Endothelial cell of umbilical vein (primary cell): ENCODE measurements around the gene CAPN1.

ENCODE experiments used
- EZH2 ChIP-seq: IDR thresholded peaks from 2 replicates; pipeline ENCODE4 v1.6.1; 2012; ENCODE audit warnings: borderline replicate concordance, low read depth, mild to moderate bottlenecking, moderate library complexity, low read length, inconsistent platforms; ENCODE audit not compliant: severe bottlenecking
- FOS ChIP-seq: IDR thresholded peaks from 2 replicates; pipeline ENCODE4 v1.6.1; 2011; ENCODE audit warnings: mild to moderate bottlenecking, low read length, moderate library complexity, borderline replicate concordance; ENCODE audit not compliant: insufficient read depth
- GATA2 ChIP-seq: IDR thresholded peaks from 2 replicates; pipeline ENCODE4 v1.7.0; 2011; ENCODE audit warnings: low read depth, mild to moderate bottlenecking, moderate library complexity, mixed read lengths, low read length; ENCODE audit not compliant: insufficient read length, insufficient read depth
- MYC ChIP-seq: IDR thresholded peaks from one replicate; pipeline ENCODE4 v1.6.1; 2011; ENCODE audit warnings: mild to moderate bottlenecking, low read depth, low read length
- POLR2A ChIP-seq: IDR thresholded peaks from 2 replicates; pipeline ENCODE4 v1.6.1; 2012; ENCODE audit warnings: low read depth, mild to moderate bottlenecking, control low read depth, low read length
- POLR2AphosphoS5 ChIP-seq: IDR thresholded peaks from 2 replicates; pipeline ENCODE4 v1.6.1; 2012; ENCODE audit warnings: low read depth, mild to moderate bottlenecking, control low read depth, low read length, moderate library complexity; ENCODE audit not compliant: insufficient read depth
- TF ChIP-seq, protein P1 (sequence below), 2 donors: IDR thresholded peaks; 1 replicate in 1 of 2; 2 replicates in 1 of 2; pipeline ENCODE4 v1.5.1; 2011; ENCODE audit warnings: low read length in 2 of 2, mild to moderate bottlenecking in 2 of 2, moderate library complexity in 2 of 2, control low read depth in 1 of 2, inconsistent platforms in 1 of 2, low read depth in 1 of 2; ENCODE audit not compliant: insufficient read depth in 1 of 2; ENCODE audit errors: extremely low read depth in 1 of 2
- TF ChIP-seq, protein P2 (sequence below): IDR thresholded peaks from 2 replicates; pipeline ENCODE4 v1.6.1; 2011; ENCODE audit not compliant: insufficient read depth, insufficient read length

DNA sequence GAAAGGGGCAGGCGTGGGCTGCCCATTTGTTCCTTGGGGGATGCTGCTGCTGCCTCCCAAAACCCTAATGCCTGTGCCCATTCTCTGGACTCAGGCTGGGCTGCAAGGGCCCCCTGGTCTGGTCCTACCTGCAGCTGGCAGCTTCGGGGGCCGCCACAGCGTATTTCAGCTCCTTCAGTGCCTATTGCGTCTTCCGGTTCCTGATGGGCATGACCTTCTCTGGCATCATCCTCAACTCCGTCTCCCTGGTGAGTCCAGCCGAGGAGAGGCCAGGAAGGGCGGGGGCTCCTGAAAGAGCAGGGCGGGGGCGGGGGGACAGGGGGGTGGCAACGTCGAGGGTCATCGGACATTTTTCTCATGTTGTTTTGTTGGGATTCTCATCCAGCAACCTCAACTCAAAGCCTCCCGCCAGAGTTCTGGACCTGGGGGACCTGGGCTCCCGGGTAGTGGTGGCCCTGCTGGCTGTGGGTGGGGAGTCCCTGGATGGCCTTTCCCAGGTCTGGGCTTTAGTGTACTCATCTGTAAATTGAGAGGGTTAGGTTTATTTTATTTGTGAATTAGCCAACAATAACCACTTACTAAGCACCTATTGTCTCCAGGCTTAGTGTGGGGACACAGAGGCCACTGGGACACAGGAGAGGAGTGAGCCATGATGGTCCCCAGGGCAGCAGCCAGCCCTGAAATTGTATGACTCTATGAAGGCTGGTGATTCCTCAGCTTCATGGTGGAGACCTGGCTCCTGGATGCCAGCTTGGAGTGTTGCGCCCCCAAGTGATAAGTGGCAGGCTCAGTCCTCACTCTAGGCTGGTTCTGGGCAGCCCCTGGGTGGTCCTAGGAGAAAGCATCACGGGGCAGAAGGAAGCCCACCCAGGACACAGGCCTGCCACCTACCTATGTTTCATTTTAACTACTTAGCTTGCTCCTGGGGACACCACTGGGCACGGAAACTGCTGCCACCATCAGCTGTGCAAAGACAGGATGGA lies 36.0 kb downstream of the CAPN1 start:
- TF ChIP-seq POLR2A (no peak), EZH2 (no peak), MYC (no peak), POLR2AphosphoS5 (no peak), GATA2 (no peak), FOS (no peak)
- TF ChIP-seq, protein P1, sequence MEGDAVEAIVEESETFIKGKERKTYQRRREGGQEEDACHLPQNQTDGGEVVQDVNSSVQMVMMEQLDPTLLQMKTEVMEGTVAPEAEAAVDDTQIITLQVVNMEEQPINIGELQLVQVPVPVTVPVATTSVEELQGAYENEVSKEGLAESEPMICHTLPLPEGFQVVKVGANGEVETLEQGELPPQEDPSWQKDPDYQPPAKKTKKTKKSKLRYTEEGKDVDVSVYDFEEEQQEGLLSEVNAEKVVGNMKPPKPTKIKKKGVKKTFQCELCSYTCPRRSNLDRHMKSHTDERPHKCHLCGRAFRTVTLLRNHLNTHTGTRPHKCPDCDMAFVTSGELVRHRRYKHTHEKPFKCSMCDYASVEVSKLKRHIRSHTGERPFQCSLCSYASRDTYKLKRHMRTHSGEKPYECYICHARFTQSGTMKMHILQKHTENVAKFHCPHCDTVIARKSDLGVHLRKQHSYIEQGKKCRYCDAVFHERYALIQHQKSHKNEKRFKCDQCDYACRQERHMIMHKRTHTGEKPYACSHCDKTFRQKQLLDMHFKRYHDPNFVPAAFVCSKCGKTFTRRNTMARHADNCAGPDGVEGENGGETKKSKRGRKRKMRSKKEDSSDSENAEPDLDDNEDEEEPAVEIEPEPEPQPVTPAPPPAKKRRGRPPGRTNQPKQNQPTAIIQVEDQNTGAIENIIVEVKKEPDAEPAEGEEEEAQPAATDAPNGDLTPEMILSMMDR (IDR thresholded peaks at IDR 0.05; ENCODE audit: extremely low read depth in 1 of 2, insufficient read depth in 1 of 2, low read depth in 1 of 2, low read length in 2 of 2), result no peak
- TF ChIP-seq, protein P2, sequence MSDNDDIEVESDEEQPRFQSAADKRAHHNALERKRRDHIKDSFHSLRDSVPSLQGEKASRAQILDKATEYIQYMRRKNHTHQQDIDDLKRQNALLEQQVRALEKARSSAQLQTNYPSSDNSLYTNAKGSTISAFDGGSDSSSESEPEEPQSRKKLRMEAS, result no peak
